ENCODE data around the gene TSEN54.
A peak's percentile ranks its signal among the peaks of the same experiment; 100 is the strongest.
"Not testable (repeated sequence)": the region's sequence is repeated elsewhere in the genome, so short reads cannot be mapped to it uniquely, and the experiment has no call there.

Gene TSEN54
- total RNA-seq: 59.1 to 91.3 reads per million in 2 donors

GRCh38 chr17:75516255-75516618 is at the start of gene TSEN54:
TSEN54 (plus strand) TSS chr17:75516528; CDS start chr17:75516561, 33 bp downstream.
- DNase-seq: peak; percentile 89 to 95 (median 93)

GRCh38 chr17:75468291-75468754 is 48.0 kb upstream of the TSEN54 start:
- no peak for DNase-seq

- DNase-seq: no peak
Measured at GRCh38 chr17:75468779-75469373, 47.5 kb upstream of the TSEN54 start.

GRCh38 chr17:75471207-75471606 is 45.1 kb upstream of the TSEN54 start:
- DNase-seq: no peak

GRCh38 chr17:75472119-75472518 is 44.2 kb upstream of the TSEN54 start:
- DNase-seq: no peak

GRCh38 chr17:75473246-75473645 is 43.1 kb upstream of the TSEN54 start:
- no peak for DNase-seq

GRCh38 chr17:75474736-75475135 is 41.6 kb upstream of the TSEN54 start:
- no peak for DNase-seq

- DNase-seq: no peak
Measured at GRCh38 chr17:75475144-75475835, 41.0 kb upstream of the TSEN54 start.

GRCh38 chr17:75475851-75476250 is 40.5 kb upstream of the TSEN54 start:
- DNase-seq: no peak

GRCh38 chr17:75476271-75476671 is 40.1 kb upstream of the TSEN54 start:
- DNase-seq: no peak

GRCh38 chr17:75476752-75477489 is 39.4 kb upstream of the TSEN54 start:
- no peak for DNase-seq

- DNase-seq: not testable (repeated sequence)
Measured at GRCh38 chr17:75477490-75477862, 38.9 kb upstream of the TSEN54 start.

- no peak for DNase-seq
Measured at GRCh38 chr17:75478508-75478907, 37.8 kb upstream of the TSEN54 start.

GRCh38 chr17:75480281-75480680 is 36.0 kb upstream of the TSEN54 start:
- no peak for DNase-seq

- no peak for DNase-seq
Measured at GRCh38 chr17:75481194-75482068, 34.9 kb upstream of the TSEN54 start.

GRCh38 chr17:75482098-75482942 is 34.0 kb upstream of the TSEN54 start:
- no peak for DNase-seq

- DNase-seq: no peak
Measured at GRCh38 chr17:75485688-75486087, 30.6 kb upstream of the TSEN54 start.

- no peak for DNase-seq
Measured at GRCh38 chr17:75486151-75486550, 30.2 kb upstream of the TSEN54 start.

- no peak for DNase-seq
Measured at GRCh38 chr17:75486951-75487350, 29.4 kb upstream of the TSEN54 start.

- DNase-seq: peak in 3 of 5 experiments; percentile 18 to 87 (median 52)
Measured at GRCh38 chr17:75487351-75488070, 28.8 kb upstream of the TSEN54 start.
